ENCODE data around the gene RFX4.

Gene RFX4

DNA sequence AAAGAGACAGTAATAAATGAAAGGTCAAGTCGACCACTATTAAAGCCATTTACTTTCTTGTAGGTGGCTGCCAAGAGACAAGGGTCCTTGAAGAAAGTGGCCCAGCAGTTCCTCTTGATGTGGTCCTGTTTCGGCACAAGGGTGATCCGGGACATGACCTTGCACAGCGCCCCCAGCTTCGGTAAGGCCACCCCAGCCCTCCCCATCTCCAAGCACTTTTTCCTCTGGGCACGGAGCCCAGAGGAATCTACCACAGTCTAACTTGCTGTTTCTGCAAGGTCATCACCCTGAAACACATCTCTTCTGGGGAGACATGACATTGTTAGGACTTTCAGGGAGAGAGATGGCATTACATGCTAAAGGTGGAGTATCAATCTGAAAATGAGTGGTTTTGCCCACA is 137.9 kb downstream of the RFX4 start:
- Histone ChIP-seq H3K79me2 (ENCODE audit: low read length) (no peaks in the 10 kb centered on the region), H2AFZ (ENCODE audit: low read length) (no peak overlapping the region), H3K9ac (ENCODE audit: low read length) (no peak overlapping the region), H3K27me3 (replicated peaks; ENCODE audit: insufficient read depth, low read length) (no peaks in the 10 kb centered on the region), H4K20me1 (ENCODE audit: insufficient read depth, low read length) (no peaks in the 10 kb centered on the region), H3K36me3 (replicated peaks; ENCODE audit: insufficient read depth, low read length) (no peaks in the 10 kb centered on the region), H3K27ac (ENCODE audit: low read length) (no peak overlapping the region), H3K9me3 (replicated peaks; ENCODE audit: insufficient read depth, low read length) (no peaks in the 10 kb centered on the region), H3F3A (ENCODE audit: insufficient read depth, low read length) (no peaks in the 10 kb centered on the region), H3K4me3 (ENCODE audit: low read length) (no peak overlapping the region), H3K4me1 (ENCODE audit: low read length) (no peaks in the 10 kb centered on the region), H3K4me2 (ENCODE audit: low read depth, low read length) (no peak overlapping the region), H3K9me2 (replicated peaks; ENCODE audit: insufficient read depth, low read length) (no peaks in the 10 kb centered on the region)
- TF ChIP-seq EZH2 (optimal IDR thresholded peaks at IDR 0.05; ENCODE audit: low read depth, low read length), result no peak
- DNase-seq, result no peak

DNA sequence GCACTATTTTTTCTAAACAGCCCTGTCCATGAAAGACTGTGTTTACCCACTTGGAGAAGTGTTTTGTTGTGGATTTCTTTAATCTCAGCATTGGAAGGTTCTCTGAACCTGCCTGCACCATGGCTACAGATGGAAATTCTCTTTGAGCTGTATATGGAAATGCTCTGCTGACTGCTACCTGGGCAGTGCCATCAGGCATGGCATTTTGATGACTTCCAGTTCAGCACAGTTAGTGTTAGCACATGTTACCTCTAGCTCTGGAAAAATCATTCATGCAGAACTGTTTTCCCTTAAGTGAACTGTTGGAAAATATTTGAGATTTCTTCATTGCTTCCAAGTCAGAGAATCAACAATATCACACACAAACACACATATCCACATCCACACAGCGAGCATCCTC is 139.1 kb downstream of the RFX4 start:
- H3F3A ChIP-seq (ENCODE audit: insufficient read depth, low read length), result no peaks in the 10 kb centered on the region
- no peak overlapping the region for H3K4me2 ChIP-seq (ENCODE audit: low read depth, low read length)
- H3K27ac ChIP-seq (ENCODE audit: low read length), result no peak overlapping the region
- no peak overlapping the region for H2AFZ ChIP-seq (ENCODE audit: low read length)
- H3K36me3 ChIP-seq (replicated peaks; ENCODE audit: insufficient read depth, low read length), result no peaks in the 10 kb centered on the region
- H3K9ac ChIP-seq (ENCODE audit: low read length), result no peak overlapping the region
- no peaks in the 10 kb centered on the region for H3K9me3 ChIP-seq (replicated peaks; ENCODE audit: insufficient read depth, low read length)
- H3K27me3 ChIP-seq (replicated peaks; ENCODE audit: insufficient read depth, low read length), result no peaks in the 10 kb centered on the region
- no peaks in the 10 kb centered on the region for H3K79me2 ChIP-seq (ENCODE audit: low read length)
- H4K20me1 ChIP-seq (ENCODE audit: insufficient read depth, low read length), result no peaks in the 10 kb centered on the region
- DNase-seq, result no peak
- H3K9me2 ChIP-seq (replicated peaks; ENCODE audit: insufficient read depth, low read length), result no peaks in the 10 kb centered on the region
- no peak overlapping the region for H3K4me3 ChIP-seq (ENCODE audit: low read length)
- H3K4me1 ChIP-seq (ENCODE audit: low read length), result no peaks in the 10 kb centered on the region
- TF ChIP-seq EZH2phosphoT487 (IDR thresholded peaks at IDR 0.05; ENCODE audit: low read length) (no peak), EZH2 (optimal IDR thresholded peaks at IDR 0.05; ENCODE audit: low read depth, low read length) (no peak)
- TF ChIP-seq, protein P1, sequence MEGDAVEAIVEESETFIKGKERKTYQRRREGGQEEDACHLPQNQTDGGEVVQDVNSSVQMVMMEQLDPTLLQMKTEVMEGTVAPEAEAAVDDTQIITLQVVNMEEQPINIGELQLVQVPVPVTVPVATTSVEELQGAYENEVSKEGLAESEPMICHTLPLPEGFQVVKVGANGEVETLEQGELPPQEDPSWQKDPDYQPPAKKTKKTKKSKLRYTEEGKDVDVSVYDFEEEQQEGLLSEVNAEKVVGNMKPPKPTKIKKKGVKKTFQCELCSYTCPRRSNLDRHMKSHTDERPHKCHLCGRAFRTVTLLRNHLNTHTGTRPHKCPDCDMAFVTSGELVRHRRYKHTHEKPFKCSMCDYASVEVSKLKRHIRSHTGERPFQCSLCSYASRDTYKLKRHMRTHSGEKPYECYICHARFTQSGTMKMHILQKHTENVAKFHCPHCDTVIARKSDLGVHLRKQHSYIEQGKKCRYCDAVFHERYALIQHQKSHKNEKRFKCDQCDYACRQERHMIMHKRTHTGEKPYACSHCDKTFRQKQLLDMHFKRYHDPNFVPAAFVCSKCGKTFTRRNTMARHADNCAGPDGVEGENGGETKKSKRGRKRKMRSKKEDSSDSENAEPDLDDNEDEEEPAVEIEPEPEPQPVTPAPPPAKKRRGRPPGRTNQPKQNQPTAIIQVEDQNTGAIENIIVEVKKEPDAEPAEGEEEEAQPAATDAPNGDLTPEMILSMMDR (IDR thresholded peaks at IDR 0.05; ENCODE audit: low read length), result no peak

DNA sequence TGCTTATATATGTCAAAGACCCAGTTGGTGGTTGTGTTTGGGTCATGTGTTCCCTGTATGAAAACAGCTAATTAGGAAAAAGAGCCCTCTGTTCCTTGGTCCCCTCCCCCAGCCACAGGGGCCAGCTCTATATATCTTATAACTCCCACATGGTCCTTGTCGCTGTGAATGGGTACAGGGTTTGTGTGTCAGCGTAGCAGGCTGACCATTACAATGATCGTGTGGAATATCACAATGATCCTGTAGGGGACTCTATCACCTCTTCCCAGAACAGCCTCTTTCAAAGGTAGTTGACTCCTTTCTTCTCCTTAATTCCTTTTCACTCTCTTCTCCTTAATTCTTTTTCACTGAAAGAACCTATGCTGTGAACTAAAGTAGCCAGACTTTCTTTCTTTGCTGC is 140.0 kb downstream of the RFX4 start:
- no peaks in the 10 kb centered on the region for H3K9me3 ChIP-seq (replicated peaks; ENCODE audit: insufficient read depth, low read length)
- no peaks in the 10 kb centered on the region for H3K79me2 ChIP-seq (ENCODE audit: low read length)
- no peaks in the 10 kb centered on the region for H3K36me3 ChIP-seq (replicated peaks; ENCODE audit: insufficient read depth, low read length)
- no peaks in the 10 kb centered on the region for H3K4me1 ChIP-seq (ENCODE audit: low read length)
- no peaks in the 10 kb centered on the region for H3F3A ChIP-seq (ENCODE audit: insufficient read depth, low read length)
- no peaks in the 10 kb centered on the region for H4K20me1 ChIP-seq (ENCODE audit: insufficient read depth, low read length)
- no peak overlapping the region for H2AFZ ChIP-seq (ENCODE audit: low read length)
- H3K27ac ChIP-seq (ENCODE audit: low read length), result no peak overlapping the region
- no peak overlapping the region for H3K4me3 ChIP-seq (ENCODE audit: low read length)
- TF ChIP-seq, protein P1 (IDR thresholded peaks at IDR 0.05; ENCODE audit: low read length), result no peak
- TF ChIP-seq EZH2phosphoT487 (IDR thresholded peaks at IDR 0.05; ENCODE audit: low read length), result no peak
- DNase-seq, result no peak
- no peak overlapping the region for H3K4me2 ChIP-seq (ENCODE audit: low read depth, low read length)
- no peaks in the 10 kb centered on the region for H3K27me3 ChIP-seq (replicated peaks; ENCODE audit: insufficient read depth, low read length)
- no peak overlapping the region for H3K9ac ChIP-seq (ENCODE audit: low read length)
- H3K9me2 ChIP-seq (replicated peaks; ENCODE audit: insufficient read depth, low read length), result no peaks in the 10 kb centered on the region

DNA sequence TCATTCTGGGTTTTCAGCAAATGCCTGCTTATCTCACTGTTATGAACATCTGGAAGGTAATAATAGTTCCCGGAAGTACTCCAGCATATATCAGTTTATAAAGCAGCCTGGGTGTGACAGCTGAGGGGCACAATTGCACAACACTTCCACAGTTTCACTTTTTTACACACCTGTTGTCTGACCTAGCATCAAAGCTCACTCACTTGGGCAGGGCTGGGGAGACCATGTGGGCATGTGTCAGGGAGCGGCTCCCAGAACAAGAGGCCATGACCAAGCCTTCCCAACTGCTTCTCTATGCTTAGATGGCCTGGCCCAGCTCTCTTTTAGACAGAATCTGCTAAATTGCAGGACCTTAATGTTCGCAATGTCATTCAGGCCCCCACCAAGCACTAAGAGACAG is 140.6 kb downstream of the RFX4 start:
- no peaks in the 10 kb centered on the region for H3K4me1 ChIP-seq (ENCODE audit: low read length)
- no peaks in the 10 kb centered on the region for H3F3A ChIP-seq (ENCODE audit: insufficient read depth, low read length)
- H3K27ac ChIP-seq (ENCODE audit: low read length), result no peak overlapping the region
- no peaks in the 10 kb centered on the region for H4K20me1 ChIP-seq (ENCODE audit: insufficient read depth, low read length)
- H3K27me3 ChIP-seq (replicated peaks; ENCODE audit: insufficient read depth, low read length), result no peaks in the 10 kb centered on the region
- no peaks in the 10 kb centered on the region for H3K9me3 ChIP-seq (replicated peaks; ENCODE audit: insufficient read depth, low read length)
- TF ChIP-seq, protein P1 (IDR thresholded peaks at IDR 0.05; ENCODE audit: low read length), result no peak
- no peak for TF ChIP-seq EZH2 (optimal IDR thresholded peaks at IDR 0.05; ENCODE audit: low read depth, low read length)
- no peak for TF ChIP-seq EZH2phosphoT487 (IDR thresholded peaks at IDR 0.05; ENCODE audit: low read length)
- DNase-seq, result no peak
- H3K4me2 ChIP-seq (ENCODE audit: low read depth, low read length), result no peak overlapping the region
- H2AFZ ChIP-seq (ENCODE audit: low read length), result no peak overlapping the region
- no peak overlapping the region for H3K9ac ChIP-seq (ENCODE audit: low read length)
- no peaks in the 10 kb centered on the region for H3K9me2 ChIP-seq (replicated peaks; ENCODE audit: insufficient read depth, low read length)
- no peak overlapping the region for H3K4me3 ChIP-seq (ENCODE audit: low read length)
- no peaks in the 10 kb centered on the region for H3K79me2 ChIP-seq (ENCODE audit: low read length)
- H3K36me3 ChIP-seq (replicated peaks; ENCODE audit: insufficient read depth, low read length), result no peaks in the 10 kb centered on the region

All from MM.1S (cell line).